Kidney epithelial cell (primary cell): ENCODE data around the gene ITIH2. TPM values are rescaled to one million over a fixed set of nuclear protein-coding genes. Genes with fewer than 3 reads are reported as not detected.
"Not testable (repeated sequence)": the region's sequence is repeated elsewhere in the genome, so short reads cannot be mapped to it uniquely, and the experiment has no call there.

ENCODE experiments used
- DNase-seq: peaks from one replicate; pipeline ENCODE4 v3.0.0-alpha.2; 2010; ENCODE audit warnings: low read depth
- H3K27me3 ChIP-seq: 2 replicates; pipeline ENCODE4 v1.6.0; 2011; ENCODE audit warnings: low read length; ENCODE audit not compliant: control insufficient read depth, insufficient read depth
- H3K36me3 ChIP-seq: 2 replicates; pipeline ENCODE4 v1.5.1; 2011; ENCODE audit warnings: low read length; ENCODE audit not compliant: control insufficient read depth, insufficient read depth
- H3K4me3 ChIP-seq: 2 replicates; pipeline ENCODE4 v1.5.1; 2011; ENCODE audit warnings: low read depth, mild to moderate bottlenecking, control low read depth, low read length
- total RNA-seq: library from RNA; depleted of rRNA; stranded (reverse); fragments of >200 nt; gene quantifications from 2 replicates; pipeline ENCODE4 v1.2.3, GENCODE V29; 2015
- TF ChIP-seq, protein P1 (sequence below): IDR thresholded peaks from 2 replicates; pipeline ENCODE4 v1.5.1; 2011; ENCODE audit warnings: mild to moderate bottlenecking, moderate library complexity, low read length, control low read depth, inconsistent platforms; ENCODE audit not compliant: insufficient read depth, poor library complexity, severe bottlenecking

ITIH2 gene
- total RNA-seq, 1 donor from 2014 or later = not detected

DNA sequence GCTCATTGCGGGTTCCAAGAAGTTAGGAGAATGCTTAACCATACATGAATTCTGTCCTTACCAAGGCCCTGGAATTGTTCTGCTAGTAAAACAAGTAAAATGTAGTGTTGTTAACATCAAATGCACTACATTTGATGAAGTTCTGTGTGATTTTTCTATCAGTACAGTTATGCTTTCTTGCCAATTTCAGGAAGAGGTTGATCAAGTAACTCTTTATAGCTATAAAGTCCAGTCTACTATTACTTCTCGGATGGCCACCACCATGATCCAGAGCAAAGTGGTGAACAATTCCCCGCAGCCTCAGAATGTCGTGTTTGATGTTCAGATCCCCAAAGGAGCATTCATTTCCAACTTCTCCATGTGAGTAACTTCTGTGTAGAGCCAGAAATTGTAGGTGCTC is 5.7 kb downstream of the ITIH2 start:
- TF ChIP-seq, protein P1, sequence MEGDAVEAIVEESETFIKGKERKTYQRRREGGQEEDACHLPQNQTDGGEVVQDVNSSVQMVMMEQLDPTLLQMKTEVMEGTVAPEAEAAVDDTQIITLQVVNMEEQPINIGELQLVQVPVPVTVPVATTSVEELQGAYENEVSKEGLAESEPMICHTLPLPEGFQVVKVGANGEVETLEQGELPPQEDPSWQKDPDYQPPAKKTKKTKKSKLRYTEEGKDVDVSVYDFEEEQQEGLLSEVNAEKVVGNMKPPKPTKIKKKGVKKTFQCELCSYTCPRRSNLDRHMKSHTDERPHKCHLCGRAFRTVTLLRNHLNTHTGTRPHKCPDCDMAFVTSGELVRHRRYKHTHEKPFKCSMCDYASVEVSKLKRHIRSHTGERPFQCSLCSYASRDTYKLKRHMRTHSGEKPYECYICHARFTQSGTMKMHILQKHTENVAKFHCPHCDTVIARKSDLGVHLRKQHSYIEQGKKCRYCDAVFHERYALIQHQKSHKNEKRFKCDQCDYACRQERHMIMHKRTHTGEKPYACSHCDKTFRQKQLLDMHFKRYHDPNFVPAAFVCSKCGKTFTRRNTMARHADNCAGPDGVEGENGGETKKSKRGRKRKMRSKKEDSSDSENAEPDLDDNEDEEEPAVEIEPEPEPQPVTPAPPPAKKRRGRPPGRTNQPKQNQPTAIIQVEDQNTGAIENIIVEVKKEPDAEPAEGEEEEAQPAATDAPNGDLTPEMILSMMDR = no peak
- Histone ChIP-seq H3K27me3 (no peaks in the 10 kb centered on the region), H3K36me3 (no peaks in the 10 kb centered on the region), H3K4me3 (no peak overlapping the region)
- no peak for DNase-seq

DNA sequence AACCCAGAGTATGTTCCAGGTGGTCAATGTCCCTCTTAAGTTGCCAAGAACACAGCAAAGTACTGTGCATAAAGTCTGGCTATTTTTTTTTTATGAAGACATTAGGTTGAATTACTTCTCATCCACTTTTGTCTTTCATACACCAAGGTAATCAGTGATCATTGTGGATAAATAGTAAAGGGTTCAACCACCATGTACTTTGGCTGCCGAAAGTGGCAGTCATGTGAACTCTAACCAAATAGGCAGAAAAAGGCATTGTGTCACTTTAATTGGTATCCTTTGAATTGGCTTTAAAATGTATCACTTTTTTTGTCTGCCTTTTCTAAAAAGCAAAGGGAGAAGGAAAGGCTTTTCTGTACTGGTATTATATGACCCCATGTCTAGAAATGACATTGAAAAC is 7.3 kb downstream of the ITIH2 start:
- TF ChIP-seq, protein P1 = no peak

DNA sequence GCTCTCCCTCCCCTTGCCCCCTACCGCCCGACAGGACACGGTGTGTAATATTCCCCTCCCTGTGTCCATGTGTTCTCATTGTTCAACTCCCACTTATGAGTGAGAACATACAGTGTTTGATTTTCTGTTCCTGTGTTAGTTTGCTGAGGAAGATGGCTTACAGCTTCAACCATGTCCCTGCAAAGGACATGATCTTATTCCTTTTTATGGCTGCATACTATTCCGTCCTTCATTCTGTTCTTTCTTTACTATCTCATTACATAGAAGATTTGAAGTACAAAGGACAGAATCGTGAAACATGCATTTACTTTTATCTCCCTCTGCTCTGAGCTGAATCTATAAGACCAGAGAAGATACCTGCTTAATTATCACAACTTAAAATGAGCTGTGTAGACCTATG is 8.0 kb downstream of the ITIH2 start:
- not testable (repeated sequence) for H3K36me3 ChIP-seq, H3K4me3 ChIP-seq, DNase-seq, H3K27me3 ChIP-seq

More for the DNA sequence above, 7.3 kb downstream of the ITIH2 start:
- H3K36me3 ChIP-seq = no peaks in the 10 kb centered on the region
- no peaks in the 10 kb centered on the region for H3K27me3 ChIP-seq
- no peak overlapping the region for H3K4me3 ChIP-seq
- no peak for DNase-seq

DNA sequence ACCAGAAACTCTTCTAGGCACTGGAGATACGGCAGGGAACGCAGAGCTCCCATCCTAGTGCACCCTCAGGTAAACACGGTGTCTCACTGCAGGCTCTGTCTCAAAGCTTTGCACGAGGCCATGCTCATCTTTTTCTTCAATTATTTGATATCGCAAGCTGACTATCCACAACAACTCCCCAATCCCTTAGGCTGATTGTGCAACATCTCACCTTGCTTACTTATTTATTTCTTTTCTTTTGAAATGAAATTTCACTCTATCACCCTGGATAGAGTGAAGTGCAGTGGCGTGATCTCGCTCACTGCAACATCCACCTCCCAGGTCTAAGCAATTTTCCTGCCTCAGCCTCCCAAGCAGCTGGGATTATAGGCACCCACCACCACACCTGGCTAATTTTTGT is 12.4 kb downstream of the ITIH2 start:
- H3K4me3 ChIP-seq = no peak overlapping the region
- no peak for DNase-seq
- TF ChIP-seq, protein P1 = no peak
- H3K36me3 ChIP-seq = no peaks in the 10 kb centered on the region
- H3K27me3 ChIP-seq = no peaks in the 10 kb centered on the region

DNA sequence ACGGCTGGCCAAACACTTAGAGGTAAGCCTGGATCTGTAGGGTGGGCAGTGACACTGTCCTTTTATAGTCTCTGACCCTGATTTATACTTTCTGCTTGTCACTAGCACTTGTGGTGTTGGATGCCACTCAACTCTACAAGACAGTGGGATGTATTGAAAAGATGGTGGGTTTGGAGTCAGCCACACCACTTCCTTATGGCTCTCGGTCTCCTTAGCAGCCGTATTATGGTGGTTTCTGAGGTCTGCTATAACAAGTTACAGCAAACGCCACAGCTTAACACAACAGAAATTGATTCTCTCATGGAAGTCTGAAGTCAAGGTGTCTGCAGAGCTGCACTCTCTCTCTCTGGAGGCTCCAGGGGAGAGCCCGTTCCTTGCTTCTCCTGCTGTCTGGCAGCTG is 14.7 kb downstream of the ITIH2 start:
- TF ChIP-seq, protein P1 = no peak
- DNase-seq = no peak
- H3K36me3 ChIP-seq = no peaks in the 10 kb centered on the region
- H3K4me3 ChIP-seq = no peak overlapping the region
- no peaks in the 10 kb centered on the region for H3K27me3 ChIP-seq

DNA sequence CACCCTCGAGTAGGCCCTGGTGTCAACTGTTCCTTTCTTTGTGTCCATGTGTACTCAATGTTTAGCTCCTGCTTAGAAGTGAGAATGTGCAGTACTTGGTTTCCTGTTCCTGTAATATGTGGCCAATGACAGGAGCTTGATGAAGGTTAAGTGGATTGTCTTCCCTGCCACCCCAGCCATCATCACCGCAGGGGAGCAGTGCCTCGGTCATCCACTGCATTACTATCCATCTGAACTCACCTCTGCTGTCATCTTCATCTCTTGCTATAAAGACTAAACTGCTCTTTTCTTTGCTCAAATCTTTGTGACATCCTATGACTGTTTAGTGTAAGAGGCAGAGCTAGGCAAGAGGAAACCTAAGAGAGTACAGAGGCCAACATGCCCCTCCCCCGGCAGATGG is 15.6 kb downstream of the ITIH2 start:
- Histone ChIP-seq H3K36me3 (no peaks in the 10 kb centered on the region), H3K4me3 (no peak overlapping the region), H3K27me3 (no peaks in the 10 kb centered on the region)
- no peak for DNase-seq
- TF ChIP-seq, protein P1 = no peak
